Body of pancreas (tissue), 4 donors: ENCODE results near the gene PPP3R1. TPM values are rescaled to one million over a fixed set of nuclear protein-coding genes. Genes with fewer than 3 reads are reported as not detected.

Source experiments
- ATAC-seq: fragments of 150-250 bp; one replicate; pipeline ENCODE4 v1.9.1; 2016
- DNase-seq, 4 donors: peaks; one replicate each; pipeline ENCODE4 v3.0.0-alpha.2; 2019
- H3K27ac ChIP-seq, 4 donors: fragments of 200-600 bp; sonication (generic); 1 replicate in 3 of 4; 2 replicates in 1 of 4; pipeline versions ENCODE4 v1.5.1 to v1.6.1; 2016 to 2019; ENCODE audit warnings: mild to moderate bottlenecking in 1 of 4, mixed read lengths in 1 of 4, moderate library complexity in 1 of 4
- H3K27me3 ChIP-seq, 2 donors: fragments of 200-600 bp; sonication (generic); one replicate each; pipeline ENCODE4 v1.6.0; 2016; ENCODE audit warnings: mild to moderate bottlenecking in 1 of 2
- H3K36me3 ChIP-seq, 2 donors: fragments of 200-600 bp; sonication (generic); replicated peaks in 1 of 2; 2 replicates each; pipeline ENCODE4 v1.5.1; 2016; ENCODE audit warnings: low read depth in 2 of 2; ENCODE audit not compliant: insufficient read depth in 1 of 2
- H3K4me1 ChIP-seq: fragments of 200-600 bp; sonication (generic); one replicate; pipeline ENCODE4 v1.6.0; 2016
- H3K4me3 ChIP-seq, 2 donors: fragments of 200-600 bp; sonication (generic); 1 replicate in 1 of 2; 2 replicates in 1 of 2; pipeline ENCODE4 v1.5.1; 2016 to 2019
- H3K9me3 ChIP-seq, 3 donors: fragments of 200-600 bp; sonication (generic); 1 replicate in 2 of 3; 2 replicates in 1 of 3; pipeline ENCODE4 v1.5.1; 2016
- CTCF ChIP-seq, 7 experiments: fragments of 450-650 bp in 4 of 7; fragments of 200-600 bp in 3 of 7; sonication (generic) in 3 of 7; IDR thresholded peaks; one replicate each; pipeline ENCODE4 v1.5.1; 2016 to 2019; ENCODE audit warnings: antibody characterized with exemption in 7 of 7
- POLR2A ChIP-seq, 3 donors: fragments of 450-650 bp; IDR thresholded peaks; one replicate each; pipeline ENCODE4 v1.6.1; 2016; ENCODE audit warnings: antibody characterized with exemption in 3 of 3, mild to moderate bottlenecking in 2 of 3
- WGBS, 2 donors: methylation state at CpG; one replicate each; pipeline ENCODE4 v1.1.5; 2017; 5-methylcytosine and 5-hydroxymethylcytosine counted together
- intact Hi-C: fragments of 100-400 bp; cut with DNase I; formaldehyde crosslinking; loops from one replicate; pipeline ENCODE4 v1.15.1; 2023
- total RNA-seq, 2 donors: library from RNA; depleted of rRNA; stranded (reverse); fragments of >200 nt; gene quantifications; one replicate each; pipeline ENCODE4 v1.1.0, GENCODE V29; 2016

Gene PPP3R1
- total RNA-seq, 2 donors from 2014 or later, result 11.2 to 15.6 TPM

- intact Hi-C loops, result no loop called here
- Histone ChIP-seq H3K36me3 (no peaks in the 10 kb centered on the region), H3K4me3 (no peak overlapping the region), H3K27ac (no peak overlapping the region), H3K27me3 (no peaks in the 10 kb centered on the region), H3K9me3 (no peaks in the 10 kb centered on the region), H3K4me1 (peaks cover 14% of the 10 kb centered on the region)
- ATAC-seq, result no peak
- TF ChIP-seq CTCF (IDR thresholded peaks at IDR 0.05), result no peak
- TF ChIP-seq POLR2A (IDR thresholded peaks at IDR 0.05), result no peak
- WGBS, 2 donors, result 57 to 67% methylated on average over 3 of the region's 3 CpGs
- DNase-seq, result no peak
These were observed 99.5 kb downstream of the PPP3R1 start for GRCh38 chr2:68152681-68153347.

- no peak for TF ChIP-seq POLR2A (IDR thresholded peaks at IDR 0.05)
- no peak for TF ChIP-seq CTCF (IDR thresholded peaks at IDR 0.05)
- Histone ChIP-seq H3K4me1 (peaks cover 7% of the 10 kb centered on the region), H3K36me3 (no peaks in the 10 kb centered on the region), H3K27ac (no peak overlapping the region), H3K9me3 (no peaks in the 10 kb centered on the region), H3K27me3 (no peaks in the 10 kb centered on the region), H3K4me3 (no peak overlapping the region)
- DNase-seq (no peak), ATAC-seq (no peak)
- intact Hi-C loops, result no loop called here
These were observed 101.3 kb downstream of the PPP3R1 start for GRCh38 chr2:68151037-68151436.

GRCh38 chr2:68141875-68142274, 110.5 kb downstream of the PPP3R1 start:
- 85 to 89% methylated on average over 2 of the region's 2 CpGs for WGBS, 2 donors
- no peak for TF ChIP-seq POLR2A (IDR thresholded peaks at IDR 0.05)
- ATAC-seq, result no peak
- Histone ChIP-seq H3K4me1 (no peaks in the 10 kb centered on the region), H3K27me3 (no peaks in the 10 kb centered on the region), H3K27ac (no peak overlapping the region), H3K9me3 (no peaks in the 10 kb centered on the region), H3K36me3 (no peaks in the 10 kb centered on the region), H3K4me3 (no peak overlapping the region)
- intact Hi-C loops, result no loop called here
- DNase-seq, result no peak

- Histone ChIP-seq H3K4me3 (no peak overlapping the region), H3K27ac (no peak overlapping the region), H3K36me3 (no peaks in the 10 kb centered on the region), H3K27me3 (no peaks in the 10 kb centered on the region), H3K4me1 (no peaks in the 10 kb centered on the region), H3K9me3 (no peaks in the 10 kb centered on the region)
- ATAC-seq (no peak), DNase-seq (no peak)
- TF ChIP-seq CTCF (IDR thresholded peaks at IDR 0.05) (no peak), POLR2A (IDR thresholded peaks at IDR 0.05) (no peak)
- 58 to 80% methylated on average over 7 of the region's 7 CpGs for WGBS, 2 donors
- intact Hi-C loops, result no loop called here
These were observed 116.6 kb downstream of the PPP3R1 start for GRCh38 chr2:68135448-68136320.

- Histone ChIP-seq H3K4me3 (no peak overlapping the region), H3K4me1 (no peaks in the 10 kb centered on the region), H3K27me3 (no peaks in the 10 kb centered on the region), H3K36me3 (no peaks in the 10 kb centered on the region), H3K27ac (no peak overlapping the region), H3K9me3 (no peaks in the 10 kb centered on the region)
- intact Hi-C loops, result no loop called here
- DNase-seq (no peak), ATAC-seq (no peak)
- no peak for TF ChIP-seq CTCF (IDR thresholded peaks at IDR 0.05)
- no peak for TF ChIP-seq POLR2A (IDR thresholded peaks at IDR 0.05)
- 74 to 84% methylated on average over 6 of the region's 6 CpGs for WGBS, 2 donors
These were observed 117.8 kb downstream of the PPP3R1 start for GRCh38 chr2:68134554-68134953.
